Measurements from ENCODE around the gene ARSI. TPM values are rescaled to one million over a fixed set of nuclear protein-coding genes. Genes with fewer than 3 reads are reported as not detected.

Gene ARSI
- total RNA-seq, 1 donor from 2014 or later: not detected

- no peak for DNase-seq (ENCODE audit: low read depth, low spot score)
Measured at GRCh38 chr5:150295172-150295634, 7.5 kb downstream of the ARSI start.

GRCh38 chr5:150294551-150295071 lies 8.1 kb downstream of the ARSI start:
- no peak for DNase-seq (ENCODE audit: low read depth, low spot score)

- no peak for DNase-seq (ENCODE audit: low read depth, low spot score)
Measured at GRCh38 chr5:150293091-150293941, 9.4 kb downstream of the ARSI start.

- DNase-seq (ENCODE audit: low read depth, low spot score): no peak
Measured at GRCh38 chr5:150291388-150292385, 11.0 kb downstream of the ARSI start.

GRCh38 chr5:150289551-150290390 lies 12.9 kb downstream of the ARSI start, which contains the start of gene CAMK2A:
Gene CAMK2A, minus strand, starts transcription at chr5:150289773. Its CDS starts 148 bp downstream, at chr5:150289625.
- no peak for DNase-seq (ENCODE audit: low read depth, low spot score)

GRCh38 chr5:150288791-150289190 lies 13.9 kb downstream of the ARSI start:
- DNase-seq (ENCODE audit: low read depth, low spot score): no peak

- no peak for DNase-seq (ENCODE audit: low read depth, low spot score)
Measured at GRCh38 chr5:150288361-150288760, 14.3 kb downstream of the ARSI start.

GRCh38 chr5:150286820-150287219 lies 15.9 kb downstream of the ARSI start:
- DNase-seq (ENCODE audit: low read depth, low spot score): no peak

- no peak for DNase-seq (ENCODE audit: low read depth, low spot score)
Measured at GRCh38 chr5:150285114-150285513, 17.6 kb downstream of the ARSI start.

- DNase-seq (ENCODE audit: low read depth, low spot score): no peak
Measured at GRCh38 chr5:150284311-150284710, 18.4 kb downstream of the ARSI start.

- DNase-seq (ENCODE audit: low read depth, low spot score): no peak
Measured at GRCh38 chr5:150283904-150284303, 18.8 kb downstream of the ARSI start.

GRCh38 chr5:150281987-150282386 lies 20.7 kb downstream of the ARSI start:
- no peak for DNase-seq (ENCODE audit: low read depth, low spot score)

GRCh38 chr5:150279330-150280020 lies 23.2 kb downstream of the ARSI start:
- no peak for DNase-seq (ENCODE audit: low read depth, low spot score)

- DNase-seq (ENCODE audit: low read depth, low spot score): no peak
Measured at GRCh38 chr5:150278916-150279315, 23.8 kb downstream of the ARSI start.

GRCh38 chr5:150278046-150278730 lies 24.5 kb downstream of the ARSI start:
- DNase-seq (ENCODE audit: low read depth, low spot score): no peak

- DNase-seq (ENCODE audit: low read depth, low spot score): no peak
Measured at GRCh38 chr5:150277043-150277442, 25.7 kb downstream of the ARSI start.

GRCh38 chr5:150274811-150275210 lies 27.9 kb downstream of the ARSI start:
- no peak for DNase-seq (ENCODE audit: low read depth, low spot score)

GRCh38 chr5:150272531-150272930 lies 30.2 kb downstream of the ARSI start:
- no peak for DNase-seq (ENCODE audit: low read depth, low spot score)

- DNase-seq (ENCODE audit: low read depth, low spot score): no peak
Measured at GRCh38 chr5:150271923-150272322, 30.8 kb downstream of the ARSI start.

- DNase-seq (ENCODE audit: low read depth, low spot score): no peak
Measured at GRCh38 chr5:150271296-150271692, 31.4 kb downstream of the ARSI start.

Measured in pulmonary artery endothelial cell (primary cell).